ENCODE data around the gene ZMIZ1. TPM values are rescaled to one million over a fixed set of nuclear protein-coding genes. Genes with fewer than 3 reads are reported as not detected.

The ZMIZ1 gene
- total RNA-seq, 1 donor from 2014 or later, result 107 TPM

- no peak for DNase-seq (ENCODE audit: low spot score)
These were observed 239.2 kb downstream of the ZMIZ1 start for GRCh38 chr10:79308016-79308415.

DNA sequence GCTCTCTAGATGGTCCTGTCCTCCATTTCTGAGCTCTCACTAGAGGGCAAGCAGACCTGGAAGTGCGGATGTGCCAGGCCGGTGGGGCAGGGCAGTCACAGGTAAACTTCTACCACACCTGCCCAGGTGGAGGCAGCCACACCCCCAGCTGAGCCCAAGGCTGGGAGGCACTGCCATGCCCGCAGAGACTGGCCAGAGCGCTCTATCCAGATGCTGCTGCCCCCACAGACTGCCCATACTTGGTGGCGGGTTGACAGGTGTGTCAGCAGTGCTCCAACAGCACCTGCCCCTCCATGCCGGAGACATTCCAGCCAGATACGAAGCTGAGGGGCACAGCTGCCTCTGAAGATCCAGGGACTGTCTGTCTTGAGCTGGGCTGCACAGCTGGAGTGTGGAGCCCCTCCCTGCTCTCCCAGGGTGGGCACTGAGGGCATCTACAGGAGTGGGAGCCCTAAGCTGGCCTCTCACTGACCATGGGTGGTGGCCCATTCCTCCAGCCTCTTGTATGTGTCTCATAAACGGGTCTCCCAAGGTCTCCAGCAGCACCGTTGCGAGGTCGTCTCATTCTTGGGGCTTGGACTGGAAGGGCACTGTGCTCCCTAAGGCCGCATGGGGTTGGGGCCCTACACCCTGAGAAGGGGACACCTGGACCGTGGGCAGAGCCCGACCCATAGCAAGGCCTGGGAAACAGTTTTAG lies 240.4 kb downstream of the ZMIZ1 start:
- no peak for DNase-seq (ENCODE audit: low spot score)

DNA sequence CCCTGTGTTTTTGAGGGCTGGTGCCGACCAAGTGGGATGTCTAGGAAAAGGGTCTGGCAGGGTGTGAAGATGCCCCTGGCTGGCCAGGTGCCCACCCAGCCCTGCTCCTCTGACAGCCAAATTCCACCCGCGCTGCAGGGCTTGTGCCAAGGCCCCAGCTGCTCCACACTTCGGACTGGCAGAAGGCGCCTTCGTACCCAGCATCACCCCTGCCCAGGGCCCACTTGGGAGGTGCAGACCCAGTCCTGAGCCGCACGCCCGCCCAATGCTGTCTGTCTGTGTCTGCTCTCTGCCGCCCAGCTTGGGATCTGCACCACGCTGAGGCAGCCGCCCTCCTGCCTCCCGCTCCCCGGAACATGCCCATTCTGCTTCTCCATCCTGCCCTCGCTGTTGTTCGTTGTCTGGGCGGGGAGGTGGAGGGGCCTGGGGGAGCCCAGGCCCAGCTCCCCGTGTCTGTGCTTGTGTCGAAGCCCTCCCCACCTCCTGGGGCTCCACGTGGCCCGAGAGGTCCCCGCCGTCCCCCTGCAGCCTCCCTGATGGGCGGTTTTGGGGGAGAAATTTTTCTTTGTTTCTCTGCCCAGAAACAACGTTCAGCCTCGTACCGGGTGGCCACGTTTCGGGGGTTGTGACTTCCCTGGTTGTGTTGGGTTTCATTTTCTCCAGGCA lies 241.6 kb downstream of the ZMIZ1 start:
- no peak for DNase-seq (ENCODE audit: low spot score)

DNA sequence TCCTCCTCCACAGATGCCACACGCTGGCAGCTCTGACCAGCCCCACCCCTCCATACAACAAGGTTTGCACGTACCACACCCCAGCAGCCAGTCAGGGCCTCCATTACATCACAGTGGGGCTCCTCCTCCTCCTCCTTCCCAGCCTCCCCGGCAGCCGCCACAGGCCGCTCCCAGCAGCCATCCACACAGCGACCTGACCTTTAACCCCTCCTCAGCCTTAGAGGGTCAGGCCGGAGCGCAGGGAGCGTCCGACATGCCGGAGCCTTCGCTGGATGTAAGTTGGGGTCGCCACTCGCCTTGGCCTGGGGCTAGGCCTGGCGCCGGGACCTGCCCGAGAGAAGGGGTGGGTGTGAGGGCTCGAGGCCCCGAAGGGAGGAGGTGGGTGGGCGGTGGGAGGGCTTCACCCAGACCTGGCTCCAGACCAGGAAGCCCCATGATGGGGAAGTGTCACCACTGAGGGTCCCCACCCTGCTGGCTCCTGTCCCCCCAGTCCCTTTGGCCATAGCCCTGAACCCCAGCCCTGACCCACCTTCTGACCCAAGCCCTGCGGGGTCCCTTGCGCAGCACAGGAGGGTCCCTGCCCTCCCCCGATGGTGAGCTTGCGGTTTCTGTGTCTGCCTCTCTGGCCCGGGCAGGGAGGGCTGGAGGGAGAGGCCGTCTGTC lies 242.3 kb downstream of the ZMIZ1 start:
- DNase-seq (ENCODE audit: low spot score), result no peak

GRCh38 chr10:79311581-79312407 lies 243.0 kb downstream of the ZMIZ1 start:
- no peak for DNase-seq (ENCODE audit: low spot score)

DNA sequence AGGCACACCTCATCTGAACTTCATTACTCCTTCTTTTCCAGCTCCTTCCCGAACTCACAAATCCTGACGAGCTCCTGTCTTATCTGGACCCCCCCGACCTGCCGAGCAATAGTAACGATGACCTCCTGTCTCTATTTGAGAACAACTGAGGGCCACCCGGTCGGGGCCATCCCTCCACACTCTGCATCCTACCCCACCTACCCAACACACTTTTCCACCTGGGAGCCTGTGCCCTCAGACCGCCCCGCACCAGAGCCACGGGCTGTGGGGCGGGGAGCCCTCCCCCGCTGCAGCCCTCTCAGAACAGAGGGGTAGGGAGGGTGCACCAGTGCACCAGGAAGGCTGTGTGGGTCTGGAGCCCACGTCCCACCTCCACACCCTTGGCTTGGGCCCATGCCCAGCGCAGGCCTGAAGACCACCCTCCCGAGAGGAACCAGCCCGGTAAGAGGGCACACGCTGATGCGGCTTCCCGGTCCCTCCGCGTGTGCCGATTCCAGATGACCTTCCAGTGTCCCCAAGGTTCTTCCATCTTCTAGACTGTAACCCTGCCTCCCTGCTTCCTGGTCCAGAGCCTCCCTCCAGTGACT lies 243.9 kb downstream of the ZMIZ1 start:
- no peak for DNase-seq (ENCODE audit: low spot score)

DNA sequence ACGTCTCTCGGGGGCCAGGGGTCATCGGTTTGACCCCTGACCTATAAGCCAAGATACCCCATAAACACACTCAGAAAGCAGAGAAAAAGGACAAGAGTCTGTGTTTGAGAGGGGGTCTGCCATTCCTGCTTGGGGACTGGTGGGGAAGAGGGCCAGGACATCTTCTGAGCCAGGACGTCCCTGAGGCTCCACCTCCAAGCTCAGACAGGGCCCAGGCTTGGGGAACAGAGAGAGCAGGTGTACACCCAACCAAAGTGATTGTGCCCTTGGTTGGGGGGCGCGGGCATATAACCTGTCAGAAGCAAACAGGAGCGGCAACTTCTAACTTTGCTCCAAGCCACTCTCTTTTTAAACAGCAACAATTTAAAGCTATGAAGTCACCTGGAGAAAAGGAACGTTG lies 244.6 kb downstream of the ZMIZ1 start:
- no peak for DNase-seq (ENCODE audit: low spot score)

- no peak for DNase-seq (ENCODE audit: low spot score)
These were observed 245.2 kb downstream of the ZMIZ1 start for GRCh38 chr10:79313911-79314439.

GRCh38 chr10:79314761-79315601 lies 246.2 kb downstream of the ZMIZ1 start:
- DNase-seq (ENCODE audit: low spot score), result no peak

DNA sequence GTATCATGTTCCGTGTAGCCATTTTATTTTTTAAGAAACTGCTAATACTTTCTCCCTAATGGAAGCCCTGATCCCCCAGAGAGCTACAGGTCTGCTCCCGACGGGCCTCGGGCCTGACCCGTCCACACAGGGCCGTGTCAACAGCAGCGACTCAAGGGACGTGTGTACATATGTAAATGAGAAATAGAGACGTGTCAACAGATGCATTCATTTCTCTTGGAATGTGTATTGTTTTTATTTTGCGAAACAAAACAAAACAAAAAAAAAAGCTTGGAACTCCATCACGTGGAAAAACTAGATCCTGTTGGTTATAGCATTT lies 246.8 kb downstream of the ZMIZ1 start:
- DNase-seq (ENCODE audit: low spot score), result no peak

- no peak for DNase-seq (ENCODE audit: low spot score)
These were observed 248.1 kb downstream of the ZMIZ1 start for GRCh38 chr10:79316671-79317431.

GRCh38 chr10:79318369-79318768 lies 249.6 kb downstream of the ZMIZ1 start:
- no peak for DNase-seq (ENCODE audit: low spot score)

GRCh38 chr10:79319115-79319771 lies 250.5 kb downstream of the ZMIZ1 start:
- no peak for DNase-seq (ENCODE audit: low spot score)

GRCh38 chr10:79320316-79320715 lies 251.6 kb downstream of the ZMIZ1 start:
- DNase-seq (ENCODE audit: low spot score), result no peak

GRCh38 chr10:79320820-79321493 lies 252.2 kb downstream of the ZMIZ1 start:
- no peak for DNase-seq (ENCODE audit: low spot score)

GRCh38 chr10:79321494-79321882 lies 252.7 kb downstream of the ZMIZ1 start:
- DNase-seq (ENCODE audit: low spot score), result no peak

DNA sequence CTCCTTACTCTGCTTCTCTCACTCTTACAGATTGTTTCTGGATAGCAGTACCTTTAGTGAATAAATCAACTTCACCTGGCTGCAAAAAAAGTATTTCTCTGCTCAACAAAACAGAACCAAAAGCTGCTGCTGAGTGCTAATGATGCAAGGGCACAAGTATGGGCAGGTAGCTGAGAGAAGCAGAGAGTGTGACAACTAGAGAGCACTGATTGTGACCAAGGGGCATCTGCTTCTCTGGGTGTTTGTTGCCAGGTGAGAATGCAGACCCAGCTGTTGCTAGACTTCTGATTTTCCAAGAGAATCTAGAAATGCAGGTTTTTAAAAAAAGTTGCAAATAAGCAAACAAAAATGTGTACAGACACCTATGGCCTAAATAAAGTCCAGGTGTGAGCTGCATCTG lies 253.2 kb downstream of the ZMIZ1 start:
- DNase-seq (ENCODE audit: low spot score), result no peak

- DNase-seq (ENCODE audit: low spot score), result peak; percentile 81
These were observed 254.1 kb downstream of the ZMIZ1 start for GRCh38 chr10:79322616-79323543.

All from mucosa of gallbladder (tissue), 1 donor.